ENCODE data around the gene PLEKHG3. TPM values are rescaled to one million over a fixed set of nuclear protein-coding genes. Genes with fewer than 3 reads are reported as not detected.

Gene PLEKHG3
- total RNA-seq, 1 experiment from 2014 or later = 22.4 TPM

GRCh38 chr14:64693810-64694165 lies 10.4 kb upstream of the PLEKHG3 start:
- H3K9me3 ChIP-seq (replicated peaks) = no peaks in the 10 kb centered on the region
- H3K27ac ChIP-seq = no peak overlapping the region
- H3K36me3 ChIP-seq = no peaks in the 10 kb centered on the region
- no peak overlapping the region for H3K4me3 ChIP-seq
- peaks cover 5% of the 10 kb centered on the region; the same call in 1 of the 2 replicates for H3K27me3 ChIP-seq
- peak in 1 of 2 experiments; percentile 39 for DNase-seq
- H3K4me1 ChIP-seq = peaks cover 5% of the 10 kb centered on the region; the same call in 1 of the 2 replicates

GRCh38 chr14:64695071-64695470 lies 9.2 kb upstream of the PLEKHG3 start:
- Histone ChIP-seq H3K27me3 (peaks cover 5% of the 10 kb centered on the region; the same call in 1 of the 2 replicates), H3K9me3 (replicated peaks) (no peaks in the 10 kb centered on the region), H3K4me3 (no peak overlapping the region), H3K36me3 (no peaks in the 10 kb centered on the region), H3K4me1 (peaks cover 5% of the 10 kb centered on the region; the same call in 1 of the 2 replicates), H3K27ac (no peak overlapping the region)
- no peak for DNase-seq

GRCh38 chr14:64696355-64696857 lies 7.8 kb upstream of the PLEKHG3 start:
- Histone ChIP-seq H3K27me3 (peaks cover 5% of the 10 kb centered on the region; the same call in 1 of the 2 replicates), H3K4me1 (peaks cover 5% of the 10 kb centered on the region; the same call in 1 of the 2 replicates), H3K36me3 (no peaks in the 10 kb centered on the region), H3K27ac (no peak overlapping the region), H3K9me3 (replicated peaks) (no peaks in the 10 kb centered on the region), H3K4me3 (no peak overlapping the region)
- no peak for DNase-seq

GRCh38 chr14:64698903-64699302 lies 5.3 kb upstream of the PLEKHG3 start:
- no peaks in the 10 kb centered on the region for H3K36me3 ChIP-seq
- no peaks in the 10 kb centered on the region for H3K9me3 ChIP-seq (replicated peaks)
- no peak overlapping the region for H3K4me3 ChIP-seq
- H3K27ac ChIP-seq = no peak overlapping the region
- H3K4me1 ChIP-seq = peaks cover 5% of the 10 kb centered on the region; the same call in 1 of the 2 replicates
- no peak for DNase-seq
- peaks cover 5% of the 10 kb centered on the region; the same call in 1 of the 2 replicates for H3K27me3 ChIP-seq

- no peaks in the 10 kb centered on the region for H3K9me3 ChIP-seq (replicated peaks)
- peaks cover 5% of the 10 kb centered on the region; the same call in 1 of the 2 replicates for H3K4me1 ChIP-seq
- no peak overlapping the region for H3K4me3 ChIP-seq
- DNase-seq = no peak
- no peak overlapping the region for H3K27ac ChIP-seq
- no peaks in the 10 kb centered on the region for H3K36me3 ChIP-seq
- peaks cover 5% of the 10 kb centered on the region; the same call in 1 of the 2 replicates for H3K27me3 ChIP-seq
These were observed 3.9 kb upstream of the PLEKHG3 start for GRCh38 chr14:64700290-64700689.

GRCh38 chr14:64700894-64701293 lies 3.3 kb upstream of the PLEKHG3 start:
- no peaks in the 10 kb centered on the region; the same call in 1 of the 2 replicates for H3K27me3 ChIP-seq
- DNase-seq = no peak
- no peaks in the 10 kb centered on the region for H3K36me3 ChIP-seq
- H3K4me3 ChIP-seq = no peak overlapping the region
- H3K27ac ChIP-seq = no peak overlapping the region
- H3K4me1 ChIP-seq = peaks cover 7% of the 10 kb centered on the region
- H3K9me3 ChIP-seq (replicated peaks) = no peaks in the 10 kb centered on the region

GRCh38 chr14:64701660-64702059 lies 2.6 kb upstream of the PLEKHG3 start:
- H3K4me3 ChIP-seq = no peak overlapping the region
- peaks cover 14% of the 10 kb centered on the region for H3K4me1 ChIP-seq
- H3K27ac ChIP-seq = no peak overlapping the region
- no peak for DNase-seq
- no peaks in the 10 kb centered on the region for H3K9me3 ChIP-seq (replicated peaks)
- H3K36me3 ChIP-seq = no peaks in the 10 kb centered on the region
- no peaks in the 10 kb centered on the region; the same call in 1 of the 2 replicates for H3K27me3 ChIP-seq

GRCh38 chr14:64702493-64703394 lies 1.5 kb upstream of the PLEKHG3 start:
- DNase-seq = no peak
- Histone ChIP-seq H3K9me3 (replicated peaks) (no peaks in the 10 kb centered on the region), H3K27me3 (no peaks in the 10 kb centered on the region; the same call in 1 of the 2 replicates), H3K36me3 (no peaks in the 10 kb centered on the region), H3K4me1 (peaks cover 15% of the 10 kb centered on the region), H3K27ac (no peak overlapping the region), H3K4me3 (no peak overlapping the region)

GRCh38 chr14:64703395-64704142 lies 655 bp upstream of the PLEKHG3 start:
- Histone ChIP-seq H3K4me1 (peaks cover 15% of the 10 kb centered on the region), H3K27ac (peak overlapping the region; percentile 67; the same call in 1 of the 2 replicates), H3K9me3 (replicated peaks) (no peaks in the 10 kb centered on the region), H3K27me3 (no peaks in the 10 kb centered on the region; the same call in 1 of the 2 replicates), H3K36me3 (no peaks in the 10 kb centered on the region), H3K4me3 (peak overlapping the region; percentile 81)
- DNase-seq = no peak

GRCh38 chr14:64704743-64705380 lies 638 bp downstream of the PLEKHG3 start:
- Histone ChIP-seq H3K36me3 (no peaks in the 10 kb centered on the region), H3K4me1 (peaks cover 15% of the 10 kb centered on the region), H3K27ac (peak overlapping the region; percentile 67), H3K27me3 (no peaks in the 10 kb centered on the region), H3K9me3 (replicated peaks) (no peaks in the 10 kb centered on the region), H3K4me3 (peak overlapping the region; percentile 81)
- peak; percentile 29 to 53 for DNase-seq

- H3K9me3 ChIP-seq (replicated peaks) = no peaks in the 10 kb centered on the region
- peaks cover 15% of the 10 kb centered on the region for H3K4me1 ChIP-seq
- H3K36me3 ChIP-seq = no peaks in the 10 kb centered on the region
- H3K27ac ChIP-seq = peak overlapping the region; percentile 67
- H3K27me3 ChIP-seq = no peaks in the 10 kb centered on the region
- peak; percentile 61 to 76 for DNase-seq
- H3K4me3 ChIP-seq = peak overlapping the region; percentile 81
These were observed 1.3 kb downstream of the PLEKHG3 start for GRCh38 chr14:64705381-64706118.

- peak overlapping the region; percentile 67; the same call in 1 of the 2 replicates for H3K27ac ChIP-seq
- no peaks in the 10 kb centered on the region for H3K27me3 ChIP-seq
- no peak for DNase-seq
- no peaks in the 10 kb centered on the region for H3K9me3 ChIP-seq (replicated peaks)
- H3K36me3 ChIP-seq = no peaks in the 10 kb centered on the region; the same call in 1 of the 2 replicates
- H3K4me1 ChIP-seq = peaks cover 15% of the 10 kb centered on the region
- peak overlapping the region; percentile 81 for H3K4me3 ChIP-seq
These were observed 1.9 kb downstream of the PLEKHG3 start for GRCh38 chr14:64706119-64706592.

- Histone ChIP-seq H3K4me3 (no peak overlapping the region), H3K27me3 (no peaks in the 10 kb centered on the region), H3K9me3 (replicated peaks) (no peaks in the 10 kb centered on the region), H3K27ac (no peak overlapping the region), H3K4me1 (peaks cover 15% of the 10 kb centered on the region), H3K36me3 (no peaks in the 10 kb centered on the region; the same call in 1 of the 2 replicates)
- no peak for DNase-seq
These were observed 2.5 kb downstream of the PLEKHG3 start for GRCh38 chr14:64706593-64707193.

Data from SJCRH30 (cell line).